Upper lobe of left lung (tissue), 4 donors: ENCODE data around the gene TCEAL3.

Experiments used
- EP300 ChIP-seq, 4 donors: sonication (generic); formaldehyde crosslinking; IDR thresholded peaks; one replicate each; pipeline ENCODE4 v1.5.1; 2017; ENCODE audit warnings: antibody characterized with exemption in 4 of 4, control low read depth in 2 of 4
- POLR2A ChIP-seq, 4 donors: fragments of 450-650 bp; IDR thresholded peaks; one replicate each; pipeline ENCODE4 v1.5.1; 2016 to 2017; ENCODE audit warnings: antibody characterized with exemption in 4 of 4, mild to moderate bottlenecking in 2 of 4
- TF ChIP-seq, protein P1 (sequence below), 6 experiments: fragments of 450-650 bp in 4 of 6; fragments of 200-600 bp in 2 of 6; sonication (generic) in 2 of 6; IDR thresholded peaks; one replicate each; pipeline ENCODE4 v1.5.1; 2016 to 2019; ENCODE audit warnings: antibody characterized with exemption in 6 of 6

- TF ChIP-seq, protein P1, sequence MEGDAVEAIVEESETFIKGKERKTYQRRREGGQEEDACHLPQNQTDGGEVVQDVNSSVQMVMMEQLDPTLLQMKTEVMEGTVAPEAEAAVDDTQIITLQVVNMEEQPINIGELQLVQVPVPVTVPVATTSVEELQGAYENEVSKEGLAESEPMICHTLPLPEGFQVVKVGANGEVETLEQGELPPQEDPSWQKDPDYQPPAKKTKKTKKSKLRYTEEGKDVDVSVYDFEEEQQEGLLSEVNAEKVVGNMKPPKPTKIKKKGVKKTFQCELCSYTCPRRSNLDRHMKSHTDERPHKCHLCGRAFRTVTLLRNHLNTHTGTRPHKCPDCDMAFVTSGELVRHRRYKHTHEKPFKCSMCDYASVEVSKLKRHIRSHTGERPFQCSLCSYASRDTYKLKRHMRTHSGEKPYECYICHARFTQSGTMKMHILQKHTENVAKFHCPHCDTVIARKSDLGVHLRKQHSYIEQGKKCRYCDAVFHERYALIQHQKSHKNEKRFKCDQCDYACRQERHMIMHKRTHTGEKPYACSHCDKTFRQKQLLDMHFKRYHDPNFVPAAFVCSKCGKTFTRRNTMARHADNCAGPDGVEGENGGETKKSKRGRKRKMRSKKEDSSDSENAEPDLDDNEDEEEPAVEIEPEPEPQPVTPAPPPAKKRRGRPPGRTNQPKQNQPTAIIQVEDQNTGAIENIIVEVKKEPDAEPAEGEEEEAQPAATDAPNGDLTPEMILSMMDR (IDR thresholded peaks at IDR 0.05), result no peak
- no peak for TF ChIP-seq POLR2A (IDR thresholded peaks at IDR 0.05)
- TF ChIP-seq EP300 (IDR thresholded peaks at IDR 0.05), result no peak
Observed at GRCh38 chrX:103613362-103613890, 5.7 kb downstream of the TCEAL3 start.
